Hepatocyte (in vitro differentiated cells): ENCODE results near the gene SPINK1.
"Not testable (repeated sequence)": the region's sequence is repeated elsewhere in the genome, so short reads cannot be mapped to it uniquely, and the experiment has no call there.

Experiments used
- EZH2 ChIP-seq: fragments of 200-600 bp; sonication (generic); IDR thresholded peaks from 2 replicates; pipeline ENCODE4 v1.6.1; 2016; ENCODE audit warnings: antibody characterized with exemption, mild to moderate bottlenecking, borderline replicate concordance
- TF ChIP-seq, protein P1 (sequence below): fragments of 200-600 bp; sonication (generic); IDR thresholded peaks from 2 replicates; pipeline ENCODE4 v1.5.1; 2016; ENCODE audit warnings: antibody characterized with exemption, mild to moderate bottlenecking; ENCODE audit not compliant: poor library complexity

DNA sequence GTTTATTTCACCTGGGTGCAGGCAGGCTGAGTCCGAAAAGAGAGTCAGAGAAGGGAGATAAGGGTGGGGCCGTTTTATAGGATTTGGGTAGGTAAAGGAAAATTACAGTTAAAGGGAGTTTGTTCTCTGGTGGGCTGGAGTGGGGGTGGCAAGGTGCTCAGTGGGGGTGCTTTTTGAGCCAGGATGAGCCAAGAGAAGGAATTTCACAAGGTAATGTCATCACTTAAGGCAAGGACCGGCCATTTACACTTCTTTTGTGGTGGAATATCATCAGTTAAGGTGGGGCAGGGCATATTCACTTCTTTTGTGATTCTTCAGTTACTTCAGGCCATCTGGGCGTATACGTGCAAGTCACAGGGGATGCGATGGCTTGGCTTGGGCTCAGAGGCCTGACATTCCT lies 38.4 kb upstream of the SPINK1 start:
- TF ChIP-seq, protein P1, sequence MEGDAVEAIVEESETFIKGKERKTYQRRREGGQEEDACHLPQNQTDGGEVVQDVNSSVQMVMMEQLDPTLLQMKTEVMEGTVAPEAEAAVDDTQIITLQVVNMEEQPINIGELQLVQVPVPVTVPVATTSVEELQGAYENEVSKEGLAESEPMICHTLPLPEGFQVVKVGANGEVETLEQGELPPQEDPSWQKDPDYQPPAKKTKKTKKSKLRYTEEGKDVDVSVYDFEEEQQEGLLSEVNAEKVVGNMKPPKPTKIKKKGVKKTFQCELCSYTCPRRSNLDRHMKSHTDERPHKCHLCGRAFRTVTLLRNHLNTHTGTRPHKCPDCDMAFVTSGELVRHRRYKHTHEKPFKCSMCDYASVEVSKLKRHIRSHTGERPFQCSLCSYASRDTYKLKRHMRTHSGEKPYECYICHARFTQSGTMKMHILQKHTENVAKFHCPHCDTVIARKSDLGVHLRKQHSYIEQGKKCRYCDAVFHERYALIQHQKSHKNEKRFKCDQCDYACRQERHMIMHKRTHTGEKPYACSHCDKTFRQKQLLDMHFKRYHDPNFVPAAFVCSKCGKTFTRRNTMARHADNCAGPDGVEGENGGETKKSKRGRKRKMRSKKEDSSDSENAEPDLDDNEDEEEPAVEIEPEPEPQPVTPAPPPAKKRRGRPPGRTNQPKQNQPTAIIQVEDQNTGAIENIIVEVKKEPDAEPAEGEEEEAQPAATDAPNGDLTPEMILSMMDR: not testable (repeated sequence)
- TF ChIP-seq EZH2: not testable (repeated sequence)
